Purkinje cell (primary cell): ENCODE results near the gene ZDHHC7. TPM values are rescaled to one million over a fixed set of nuclear protein-coding genes. Genes with fewer than 3 reads are reported as not detected.

Experiments used
- polyA plus RNA-seq: library from polyadenylated mRNA; unstranded; fragments of >200 nt; fragmentation: Nextera tagmentation; gene quantifications from 2 replicates; pipeline ENCODE4 v1.2.1, GENCODE V29; 2014

The ZDHHC7 gene, protein sequence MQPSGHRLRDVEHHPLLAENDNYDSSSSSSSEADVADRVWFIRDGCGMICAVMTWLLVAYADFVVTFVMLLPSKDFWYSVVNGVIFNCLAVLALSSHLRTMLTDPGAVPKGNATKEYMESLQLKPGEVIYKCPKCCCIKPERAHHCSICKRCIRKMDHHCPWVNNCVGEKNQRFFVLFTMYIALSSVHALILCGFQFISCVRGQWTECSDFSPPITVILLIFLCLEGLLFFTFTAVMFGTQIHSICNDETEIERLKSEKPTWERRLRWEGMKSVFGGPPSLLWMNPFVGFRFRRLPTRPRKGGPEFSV
- 6.9 and 13.4 TPM in 2 replicates for polyA plus RNA-seq

DNA sequence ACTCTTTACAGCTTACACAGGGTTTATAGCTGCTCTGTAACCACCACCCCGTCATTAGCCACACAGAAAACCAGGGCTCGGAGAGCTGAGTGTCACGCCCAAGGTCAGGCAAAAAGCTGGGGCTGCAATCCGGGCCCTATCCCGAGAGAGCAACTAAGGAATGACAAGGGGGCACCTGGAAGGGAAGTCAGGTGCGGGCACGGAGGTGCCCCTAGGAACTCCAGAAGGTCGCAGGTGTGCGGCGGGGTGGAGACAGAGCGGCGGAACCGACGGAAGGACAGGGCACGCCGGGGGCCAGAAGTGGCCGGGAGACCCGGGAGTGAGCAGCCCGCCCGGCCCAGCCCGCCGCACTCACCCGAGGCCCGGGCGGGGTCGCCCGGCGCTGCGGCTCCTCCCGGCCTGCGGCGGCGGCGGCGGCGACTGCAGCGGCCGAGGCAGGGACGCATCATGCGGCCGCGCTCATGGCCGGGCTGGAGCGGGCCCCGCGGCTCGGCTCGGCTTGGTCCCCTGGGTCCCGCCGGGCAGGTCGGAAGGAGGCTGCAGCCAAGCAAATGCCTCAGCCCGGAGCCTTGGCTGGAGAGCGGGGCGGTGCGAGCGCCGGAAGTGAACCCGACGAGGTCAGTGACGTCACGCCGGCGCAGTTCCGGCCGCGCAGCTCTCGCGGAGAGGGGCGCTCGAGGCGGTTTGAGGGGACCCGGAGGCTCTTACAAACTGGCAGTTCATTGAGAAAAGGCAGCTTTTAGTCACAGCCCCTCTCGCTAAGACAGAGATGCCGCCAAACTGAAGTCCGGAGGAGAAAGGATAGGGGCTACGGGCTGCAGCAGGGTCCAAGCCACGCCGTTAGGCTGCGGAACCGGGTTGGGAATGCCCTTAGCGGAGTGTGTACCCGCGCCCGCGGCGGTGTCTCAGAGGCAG, at the start of gene ZDHHC7:
Gene ZDHHC7 (minus strand): TSS at position 605 of the 915 bp plus-strand sequence. CDS start 20,917 bp downstream, outside the sequence.

DNA sequence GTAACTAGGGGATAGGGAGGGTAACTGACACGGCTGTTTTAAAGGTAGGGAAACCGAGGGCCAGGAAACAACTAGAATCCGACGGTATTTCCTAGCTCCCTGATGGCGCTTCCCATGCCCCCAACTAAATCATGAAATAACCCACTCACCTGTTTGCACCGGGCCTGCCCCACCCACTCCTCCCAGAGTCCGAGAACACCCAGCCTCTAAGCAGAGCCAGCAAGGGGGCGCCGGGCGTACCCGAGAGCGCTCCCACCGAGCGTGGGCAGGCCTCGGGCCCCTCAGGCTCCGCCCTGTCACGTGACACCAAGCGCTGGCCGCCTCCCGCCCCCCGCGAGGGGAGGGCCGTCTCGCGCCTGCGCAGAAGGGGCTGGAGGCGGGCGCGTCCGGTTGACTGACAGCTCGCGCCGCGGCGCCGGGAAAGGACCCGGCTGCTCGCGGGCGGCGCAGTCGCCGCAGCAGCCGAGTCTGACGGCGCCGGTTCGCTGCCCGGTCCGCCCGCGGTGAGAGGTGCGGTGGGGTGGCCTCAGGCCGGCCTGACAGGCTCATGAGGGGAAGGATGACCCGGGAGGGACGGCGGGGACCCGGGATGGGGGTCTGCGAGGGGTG, 16.1 kb upstream of the ZDHHC7 start, which contains the start of gene KIAA0513:
Gene KIAA0513 (plus strand): TSS at position 447 of the 609 bp plus-strand sequence. CDS start 39,277 bp downstream, outside the sequence.

Other genes starting within 250 kb of the ZDHHC7 start
- gene CRISPLD2, start 191.6 kb downstream of the ZDHHC7 start, polyA plus RNA-seq, result 0.28 and 1.7 TPM in 2 replicates
- gene KIAA0513, start 16.3 kb upstream of the ZDHHC7 start, polyA plus RNA-seq, result 5.5 and 7.1 TPM in 2 replicates
- gene CIBAR2, start 100.9 kb upstream of the ZDHHC7 start, polyA plus RNA-seq, result 1.3 TPM in 1 of 2 replicates, not detected in the other